Renal cortex interstitium (tissue), 11 donors: ENCODE measurements around the gene DDA1. TPM values are rescaled to one million over a fixed set of nuclear protein-coding genes. Genes with fewer than 3 reads are reported as not detected.
"Not testable (repeated sequence)": the region's sequence is repeated elsewhere in the genome, so short reads cannot be mapped to it uniquely, and the experiment has no call there.

Source experiments
- DNase-seq, 11 donors: peaks; one replicate each; pipeline ENCODE4 v3.0.0-alpha.2; 2013; ENCODE audit warnings: low read depth in 9 of 11, low spot score in 4 of 11; ENCODE audit errors: extremely low read depth in 1 of 11
- polyA plus RNA-seq, 3 donors: library from polyadenylated mRNA; unstranded; fragments of 120-200 nt; gene quantifications; one replicate each; pipeline ENCODE4 v1.2.1, GENCODE V29; 2013; ENCODE audit not compliant: insufficient read length in 3 of 3

Gene DDA1
- polyA plus RNA-seq, 3 donors = 29.8 to 41.8 (median 40.2) TPM

GRCh38 chr19:17353386-17353785 lies 44.0 kb downstream of the DDA1 start:
- DNase-seq = no peak

DNA sequence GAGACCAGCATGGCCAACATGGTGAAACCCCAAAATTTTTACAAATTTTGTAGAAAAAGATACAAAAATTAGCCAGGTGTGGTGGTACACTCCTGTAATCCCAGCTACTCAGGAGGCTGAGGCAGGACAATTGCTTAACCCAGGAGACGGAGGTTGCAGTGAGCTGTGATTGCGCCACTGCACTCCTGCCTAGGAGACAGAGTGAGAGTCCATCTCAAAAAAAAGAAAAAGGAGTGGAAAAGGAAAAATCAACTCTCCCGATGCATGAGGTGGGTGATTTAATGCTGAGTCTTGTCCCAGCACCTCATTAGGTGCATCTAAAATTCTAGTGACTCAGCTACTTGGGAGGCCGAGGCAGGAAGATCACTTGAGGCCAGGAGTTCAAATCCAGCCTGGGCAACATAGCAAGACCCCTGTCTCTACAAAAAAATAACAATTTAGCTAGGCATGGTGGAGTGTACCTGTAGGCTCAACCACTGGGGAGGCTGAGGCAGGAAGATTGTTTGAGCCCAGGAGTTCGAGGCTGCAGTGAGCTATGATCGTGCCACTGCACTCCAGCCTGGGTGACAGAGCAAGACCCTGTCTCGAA lies 47.8 kb downstream of the DDA1 start:
- DNase-seq = no peak

- DNase-seq = no peak
Observed at GRCh38 chr19:17357724-17358123, 48.4 kb downstream of the DDA1 start.

DNA sequence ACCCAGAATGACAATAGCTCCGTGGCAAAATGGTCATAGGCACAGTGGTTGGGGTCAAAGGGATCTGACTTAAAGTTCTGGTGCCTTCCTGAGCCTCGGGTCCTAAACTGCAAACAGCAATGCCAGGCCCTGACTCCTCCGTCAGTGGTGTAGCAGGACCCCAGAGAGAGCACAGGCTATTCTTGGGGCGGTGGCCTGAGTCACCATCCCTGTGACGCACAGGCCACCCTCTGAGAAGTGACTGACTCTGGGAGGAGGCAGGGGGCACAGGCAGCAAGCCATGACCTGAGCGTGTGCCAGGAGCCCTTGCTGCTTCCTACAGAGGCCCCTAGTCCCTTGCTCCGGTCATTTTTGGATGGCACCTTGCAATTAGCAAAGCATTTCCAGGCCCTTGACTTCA lies 49.0 kb downstream of the DDA1 start:
- no peak for DNase-seq

DNA sequence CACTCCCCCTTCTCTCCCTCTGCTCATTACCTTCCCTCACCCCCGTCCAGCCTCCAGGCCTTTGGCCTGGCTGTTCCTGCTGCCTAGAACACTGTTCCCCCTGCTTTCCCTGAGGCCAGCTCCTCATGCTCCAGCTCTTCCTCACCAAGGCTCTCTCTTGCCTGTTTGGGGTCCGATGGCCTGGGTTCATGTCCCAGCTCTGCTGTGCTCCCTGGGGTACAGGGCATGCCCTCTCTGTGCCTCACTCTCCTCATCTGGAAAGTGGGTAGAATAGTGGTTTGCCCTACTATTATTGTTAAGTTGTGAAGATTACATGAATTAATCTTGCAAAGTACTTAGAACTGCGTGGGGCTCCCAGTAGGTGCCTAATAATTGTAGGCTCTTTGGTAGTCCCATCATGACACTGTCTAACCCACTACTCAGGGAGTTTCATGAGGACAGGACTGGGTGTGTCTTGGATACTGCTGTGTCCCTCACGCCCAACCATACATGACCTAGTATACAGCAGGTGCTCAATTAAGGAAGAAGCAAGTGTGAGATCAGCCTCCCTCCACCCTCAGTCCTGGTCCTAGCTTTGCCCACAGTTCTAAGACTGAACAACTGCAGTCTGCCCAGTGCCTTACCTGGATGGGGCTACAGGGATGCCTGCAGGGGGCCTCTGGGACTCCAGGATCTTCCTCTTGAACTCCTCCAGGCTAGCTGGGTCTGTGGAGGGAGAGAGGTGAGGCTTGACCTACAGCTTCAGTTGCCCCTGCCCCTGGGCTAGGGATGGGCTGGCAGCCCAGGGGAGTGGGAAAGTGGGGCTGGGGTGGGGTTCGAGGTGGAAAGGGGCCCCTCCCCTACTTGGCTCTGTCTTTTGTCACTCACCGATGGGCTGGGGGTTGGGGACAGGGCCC lies 50.8 kb downstream of the DDA1 start:
- no peak for DNase-seq

DNA sequence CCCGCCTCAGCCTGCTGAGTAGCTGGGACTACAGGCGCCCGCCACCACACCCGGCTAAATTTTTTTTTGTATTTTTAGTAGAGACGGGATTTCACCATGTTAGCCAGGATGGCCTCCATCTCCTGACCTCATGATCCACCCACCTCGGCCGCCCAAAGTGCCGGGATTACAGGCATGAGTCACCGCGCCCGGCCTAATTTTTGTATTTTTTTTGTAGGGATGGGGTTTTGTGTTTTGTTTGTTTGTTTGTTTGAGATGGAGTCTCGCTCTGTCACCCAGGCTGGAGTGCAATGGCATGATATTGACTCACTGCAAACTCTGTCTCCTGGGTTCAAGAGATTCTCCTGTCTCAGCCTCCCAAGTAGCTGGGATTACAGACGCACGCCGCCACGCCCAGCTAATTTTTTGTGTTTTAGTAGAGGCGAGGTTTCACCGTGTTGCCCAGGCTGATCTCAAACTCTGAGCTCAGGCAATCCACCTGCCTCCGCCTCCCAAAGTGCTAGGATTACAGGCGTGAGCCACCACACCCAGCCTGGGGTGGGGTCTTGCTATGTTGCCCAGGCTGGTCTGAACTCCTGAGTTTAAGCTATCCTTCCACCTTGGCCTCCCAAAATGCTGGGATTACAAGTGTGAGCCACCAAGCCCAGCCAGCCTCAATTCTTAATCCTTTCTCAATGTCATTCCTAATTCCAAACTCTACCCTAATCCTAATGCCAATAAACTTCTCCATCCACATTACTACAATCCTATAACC lies 54.7 kb downstream of the DDA1 start:
- DNase-seq = not testable (repeated sequence)

- no peak for DNase-seq
Observed at GRCh38 chr19:17365361-17365760, 56.0 kb downstream of the DDA1 start.

DNA sequence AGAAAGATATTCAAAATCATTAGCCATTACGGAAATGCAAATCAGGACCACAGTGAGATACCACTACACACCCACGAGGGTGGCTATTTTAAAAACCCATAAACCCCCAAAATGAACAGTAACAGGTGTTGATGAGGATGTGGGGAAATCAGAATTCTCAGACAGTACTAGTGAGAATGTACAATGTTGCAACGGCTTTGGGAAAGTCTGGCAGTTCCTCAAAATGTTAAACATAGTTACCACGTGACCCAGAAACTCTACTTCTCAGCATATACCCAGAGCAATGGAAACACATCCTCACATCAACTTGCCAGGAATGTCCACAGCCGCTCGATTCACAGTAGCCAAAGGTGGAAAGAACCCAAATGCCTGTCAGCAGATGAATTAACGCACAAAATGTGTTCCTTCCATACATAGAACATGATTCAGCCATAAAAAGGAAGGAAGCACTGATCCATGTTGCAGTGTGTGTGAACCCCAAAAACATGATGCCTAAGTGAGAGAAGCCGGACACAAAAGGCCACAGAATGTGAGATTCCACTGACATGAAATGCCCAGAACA lies 60.7 kb downstream of the DDA1 start:
- no peak for DNase-seq

Other genes with a start within 250 kb of the DDA1 start
- gene HAUS8, start 234.1 kb upstream of the DDA1 start, polyA plus RNA-seq = 10 to 100 TPM; 10.8 to 16.6 (median 15.3) TPM
- gene MYO9B, start 233.8 kb upstream of the DDA1 start, polyA plus RNA-seq = 10 to 100 TPM; 49.3 to 61.7 (median 58.0) TPM
- gene USE1, start 94.2 kb upstream of the DDA1 start, polyA plus RNA-seq = 10 to 100 TPM; 21.6 to 33.7 (median 30.9) TPM
- 10 to 100 TPM; 17.5 to 21.2 (median 20.3) TPM for gene OCEL1, start 83.3 kb upstream of the DDA1 start, polyA plus RNA-seq
- 10 to 100 TPM; 31.5 to 59.9 (median 44.3) TPM for gene NR2F6, start 63.6 kb upstream of the DDA1 start, polyA plus RNA-seq
- gene USHBP1, start 44.8 kb upstream of the DDA1 start, polyA plus RNA-seq = 1 to 10 TPM; 4.2 to 7.1 (median 6.5) TPM
- gene BABAM1, start 42.1 kb upstream of the DDA1 start, polyA plus RNA-seq = 100 to 1,000 TPM in 2 of 3 donors, 10 to 100 TPM in 1; 97.0 to 111 (median 107) TPM
- 1 to 10 TPM in 2 of 3 donors, under 1 TPM in 1; 0.95 to 1.7 (median 1.0) TPM for gene ANKLE1, start 27.7 kb upstream of the DDA1 start, polyA plus RNA-seq
- gene ABHD8, start 6.1 kb upstream of the DDA1 start, polyA plus RNA-seq = 10 to 100 TPM in 2 of 3 donors, 1 to 10 TPM in 1; 6.2 to 12.2 (median 11.5) TPM
- gene MRPL34, start 3.7 kb upstream of the DDA1 start, polyA plus RNA-seq = 10 to 100 TPM; 45.9 to 65.6 (median 57.3) TPM
- gene ANO8, start 25.3 kb downstream of the DDA1 start, polyA plus RNA-seq = 10 to 100 TPM in 2 of 3 donors, 1 to 10 TPM in 1; 9.3 to 17.4 (median 13.9) TPM
- 10 to 100 TPM; 17.7 to 28.5 (median 20.1) TPM for gene GTPBP3, start 28.0 kb downstream of the DDA1 start, polyA plus RNA-seq
- 100 to 1,000 TPM; 142 to 223 (median 176) TPM for gene PLVAP, start 67.8 kb downstream of the DDA1 start, polyA plus RNA-seq
- gene CCDC194, start 84.6 kb downstream of the DDA1 start, polyA plus RNA-seq = 1 to 10 TPM; 2.3 to 7.1 (median 2.9) TPM
- gene BST2, start 96.1 kb downstream of the DDA1 start, polyA plus RNA-seq = 100 to 1,000 TPM; 115 to 149 (median 127) TPM
- 10 to 100 TPM; 49.5 to 73.2 (median 70.9) TPM for gene MVB12A, start 110.5 kb downstream of the DDA1 start, polyA plus RNA-seq
- gene TMEM221, start 139.1 kb downstream of the DDA1 start, polyA plus RNA-seq = 1 to 10 TPM; 2.8 to 4.1 (median 3.3) TPM
- under 1 TPM in 2 of 3 donors, not detected in 1; 0.26 to 0.64 TPM for gene NXNL1, start 151.4 kb downstream of the DDA1 start, polyA plus RNA-seq
- gene SLC27A1, start 161.0 kb downstream of the DDA1 start, polyA plus RNA-seq = 10 to 100 TPM; 12.0 to 22.2 (median 14.9) TPM
- 10 to 100 TPM; 52.5 to 82.6 (median 73.5) TPM for gene PGLS, start 202.1 kb downstream of the DDA1 start, polyA plus RNA-seq
- 10 to 100 TPM; 44.8 to 58.0 (median 52.9) TPM for gene COLGALT1, start 246.1 kb downstream of the DDA1 start, polyA plus RNA-seq